Kidney (tissue), 14 donors: ENCODE data around the gene TGFBR3. TPM values are rescaled to one million over a fixed set of nuclear protein-coding genes. Genes with fewer than 3 reads are reported as not detected.

Experiments used
- DNase-seq, 5 donors: peaks; one replicate each; pipeline ENCODE4 v3.0.0-alpha.2; 2013 to 2020
- FAIRE-seq: peaks from 2 replicates; lab custom pipeline; 2012; peaks lifted over from hg19 to GRCh38; lab: Jason Lieb, UNC
- H3K27ac ChIP-seq, 2 donors: one replicate each; pipeline ENCODE4 v1.7.0; 2013; ENCODE audit warnings: low read depth in 2 of 2, low read length in 2 of 2, inconsistent platforms in 1 of 2
- H3K27me3 ChIP-seq: one replicate; pipeline ENCODE4 v1.7.1; 2013; ENCODE audit warnings: low read length, inconsistent platforms; ENCODE audit not compliant: control insufficient read depth, insufficient read depth
- H3K36me3 ChIP-seq, 3 donors: one replicate each; pipeline versions ENCODE4 v1.7.0 to v1.7.1; 2013; ENCODE audit warnings: low read length in 3 of 3, control low read depth in 1 of 3, inconsistent platforms in 1 of 3; ENCODE audit not compliant: insufficient read depth in 3 of 3, control insufficient read depth in 2 of 3
- H3K4me1 ChIP-seq, 3 donors: one replicate each; pipeline versions ENCODE4 v1.7.0 to v1.7.1; 2013; ENCODE audit warnings: low read length in 3 of 3, inconsistent platforms in 1 of 3, low read depth in 1 of 3; ENCODE audit not compliant: control insufficient read depth in 2 of 3, insufficient read depth in 2 of 3
- H3K4me3 ChIP-seq, 3 donors: one replicate each; pipeline versions ENCODE4 v1.7.0 to v1.8.1; 2013; ENCODE audit warnings: low read length in 3 of 3, control low read depth in 1 of 3, inconsistent platforms in 1 of 3
- H3K9ac ChIP-seq, 3 donors: one replicate each; pipeline versions ENCODE4 v1.7.0 to v1.7.1; 2013; ENCODE audit warnings: low read length in 3 of 3, control low read depth in 1 of 3, inconsistent platforms in 1 of 3
- H3K9me3 ChIP-seq, 3 donors: one replicate each; pipeline versions ENCODE4 v1.7.0 to v1.7.1; 2013; ENCODE audit warnings: low read length in 3 of 3, control low read depth in 1 of 3, inconsistent platforms in 1 of 3; ENCODE audit not compliant: control insufficient read depth in 2 of 3, insufficient read depth in 1 of 3
- CTCF ChIP-seq: IDR thresholded peaks from 3 replicates; pipeline ENCODE4 v1.5.1; 2012; ENCODE audit warnings: mild to moderate bottlenecking, moderate library complexity, borderline replicate concordance; ENCODE audit not compliant: insufficient read depth; ENCODE audit errors: extremely low read depth
- intact Hi-C: fragments of 100-400 bp; cut with DNase I; formaldehyde crosslinking; loops from one replicate; pipeline ENCODE4 v1.11.1; 2022
- polyA plus RNA-seq: library from polyadenylated mRNA; stranded (reverse); fragments of 350-450 nt; fragmentation: Illumina TruSeq; extraction: RNeasy Lipid Tissue Mini Kit (QIAGEN cat#74804); gene quantifications from one replicate; pipeline ENCODE4 v1.2.3, GENCODE V29; 2014; ENCODE audit warnings: low read depth, low replicate concordance; ENCODE audit not compliant: insufficient read depth
- total RNA-seq: library from RNA; stranded (reverse); fragmentation: NEBNext Ultra II Directional; extraction: Animal tissue kit (Norgen Biotek cat#: 25700); gene quantifications from one replicate; pipeline ENCODE4 v1.2.1, GENCODE V29; 2021
- donor health status: control.
- donor health status: control.
- donor health status: control.
- donor health status: control.
- donor health status: control.
- donor health status: DM: yes; HTN: yes; CAD: no.
- donor health status: Normal renal cell carcinoma (clear cell type).

The TGFBR3 gene
- total and polyA plus RNA-seq, 2 donors from 2014 or later = 15.8 to 57.9 TPM

GRCh38 chr1:91826649-91827048 lies 59.3 kb downstream of the TGFBR3 start:
- no peak for TF ChIP-seq CTCF
- intact Hi-C loops = no loop called here
- FAIRE-seq (no peak), DNase-seq (no peak)
- H3K9me3 ChIP-seq = no peaks in the 10 kb centered on the region
- H3K27me3 ChIP-seq = no peaks in the 10 kb centered on the region
- peak overlapping the region in 1 of 3 donors; percentile 41 for H3K9ac ChIP-seq
- H3K4me3 ChIP-seq = no peak overlapping the region
- no peaks in the 10 kb centered on the region for H3K36me3 ChIP-seq
- H3K4me1 ChIP-seq = peaks cover 4 to 53% (median 22%) of the 10 kb centered on the region in 3 donors
- peak overlapping the region; percentile 73 to 84 for H3K27ac ChIP-seq

- intact Hi-C loops = no loop called here
These were observed 59.7 kb downstream of the TGFBR3 start for GRCh38 chr1:91826248-91826647.

GRCh38 chr1:91821126-91821868 lies 64.7 kb downstream of the TGFBR3 start:
- no peak for TF ChIP-seq CTCF
- FAIRE-seq (no peak), DNase-seq (no peak)
- no peak overlapping the region for H3K27ac ChIP-seq
- H3K36me3 ChIP-seq = no peaks in the 10 kb centered on the region
- H3K9ac ChIP-seq = no peak overlapping the region
- no peaks in the 10 kb centered on the region for H3K27me3 ChIP-seq
- H3K4me1 ChIP-seq = peaks cover 7 to 36% (median 8%) of the 10 kb centered on the region in 3 donors
- no peak overlapping the region for H3K4me3 ChIP-seq
- H3K9me3 ChIP-seq = no peaks in the 10 kb centered on the region
- intact Hi-C loops = no loop called here

More at GRCh38 chr1:91826248-91826647, 59.7 kb downstream of the TGFBR3 start:
- H3K27me3 ChIP-seq = no peaks in the 10 kb centered on the region
- H3K36me3 ChIP-seq = no peaks in the 10 kb centered on the region
- peak overlapping the region; percentile 49 to 84 for H3K27ac ChIP-seq
- no peak overlapping the region for H3K4me3 ChIP-seq
- no peak overlapping the region for H3K9ac ChIP-seq
- H3K9me3 ChIP-seq = no peaks in the 10 kb centered on the region
- H3K4me1 ChIP-seq = peaks cover 4 to 54% (median 20%) of the 10 kb centered on the region in 3 donors
- no peak for TF ChIP-seq CTCF
- no peak for FAIRE-seq
- DNase-seq = no peak
